Right cardiac atrium (tissue), 5 donors: ENCODE results near the gene RTP2. TPM values are rescaled to one million over a fixed set of nuclear protein-coding genes. Genes with fewer than 3 reads are reported as not detected.

Experiments used
- ATAC-seq, 2 donors: fragments of 200-7000 bp; cut with Tn5 transposase; one replicate each; pipeline versions ENCODE4 v1.8.0 to v1.9.1; 2020; ENCODE audit warnings: moderate library complexity in 2 of 2, mild to moderate bottlenecking in 1 of 2
- DNase-seq, 3 donors: peaks; one replicate each; pipeline ENCODE4 v3.0.0-alpha.2; 2020
- H3K27ac ChIP-seq: one replicate; pipeline ENCODE4 v1.5.1; 2013; ENCODE audit warnings: mild to moderate bottlenecking, low read length, control low read depth, moderate library complexity
- H3K27me3 ChIP-seq: one replicate; pipeline ENCODE4 v1.6.1; 2013; ENCODE audit not compliant: control insufficient read depth, insufficient read depth
- H3K4me1 ChIP-seq: one replicate; pipeline ENCODE4 v1.6.1; 2013; ENCODE audit warnings: low read length; ENCODE audit not compliant: control insufficient read depth, insufficient read depth
- H3K4me3 ChIP-seq: one replicate; pipeline ENCODE4 v1.5.1; 2013; ENCODE audit warnings: low read length, control low read depth
- H3K9me3 ChIP-seq: one replicate; pipeline ENCODE4 v1.6.1; 2013; ENCODE audit warnings: low read length; ENCODE audit not compliant: control insufficient read depth
- WGBS: extraction: QIAGEN DNeasy Blood & Tissue Kit; methylation state at CpG from one replicate; pipeline ENCODE4 v1.1.7; 2013; 5-methylcytosine and 5-hydroxymethylcytosine counted together
- intact Hi-C, 4 donors: fragments of 100-400 bp; cut with DNase I; formaldehyde crosslinking; loops; one replicate each; pipeline versions ENCODE4 v1.11.0 to v1.14.0; 2022 to 2023
- polyA plus RNA-seq: library from polyadenylated mRNA; stranded (reverse); fragments of 200-250 nt; gene quantifications from one replicate; pipeline ENCODE4 v1.2.3, GENCODE V29; 2013
- total RNA-seq, 4 donors: library from RNA; stranded (reverse); fragmentation: NEBNext Ultra II Directional; extraction: Animal tissue kit (Norgen Biotek cat#: 25700); gene quantifications; one replicate each; pipeline ENCODE4 v1.2.1, GENCODE V29; 2021
- donor health status: healthy with polysubstance abuse.
- donor health status: DM: no; HTN: yes; CAD: no.
- donor health status: DM: no; HTN: no; CAD: no.
- donor health status: DM: no; HTN: yes; CAD: no; lungs with severe emphysema.
- donor health status: DM: yes; HTN: yes; CAD: no.

RTP2 gene
- total and polyA plus RNA-seq, 5 donors, result not detected

GRCh38 chr3:187743195-187744141 lies 41.1 kb upstream of the RTP2 start:
- 3% methylated on average over 45 of the region's 45 CpGs for WGBS

GRCh38 chr3:187742351-187743171 lies 40.2 kb upstream of the RTP2 start:
- no peaks in the 10 kb centered on the region for H3K27me3 ChIP-seq
- DNase-seq, result peak in 2 of 3 donors; percentile 74 to 80
- no peak for ATAC-seq
- H3K9me3 ChIP-seq, result no peaks in the 10 kb centered on the region
- no peaks in the 10 kb centered on the region for H3K4me1 ChIP-seq
- H3K4me3 ChIP-seq, result peak overlapping the region; percentile 88
- WGBS, result 32% methylated on average over 13 of the region's 13 CpGs
- peak overlapping the region; percentile 95 for H3K27ac ChIP-seq
- intact Hi-C loops, result loop anchor here (5.0 to 10.0 kb wide), 11 partner anchors 222 to 1405 kb away; no protein-coding TSS in a partner anchor

More at GRCh38 chr3:187743195-187744141, 41.1 kb upstream of the RTP2 start:
- Histone ChIP-seq H3K27ac (peak overlapping the region; percentile 100), H3K27me3 (no peaks in the 10 kb centered on the region), H3K9me3 (no peaks in the 10 kb centered on the region), H3K4me1 (no peaks in the 10 kb centered on the region), H3K4me3 (peak overlapping the region; percentile 88)
- intact Hi-C loops, result loop anchor here (5.0 to 10.0 kb wide), 11 partner anchors 221 to 1404 kb away; no protein-coding TSS in a partner anchor
- DNase-seq, result peak; percentile 68 to 88 (median 86)
- no peak for ATAC-seq

GRCh38 chr3:187741403-187742350 lies 39.3 kb upstream of the RTP2 start:
- under 1% methylated on average over 35 of the region's 35 CpGs for WGBS
- Histone ChIP-seq H3K9me3 (no peaks in the 10 kb centered on the region), H3K4me3 (peak overlapping the region; percentile 88), H3K27me3 (no peaks in the 10 kb centered on the region), H3K27ac (peak overlapping the region; percentile 96), H3K4me1 (peaks cover 3% of the 10 kb centered on the region)
- DNase-seq (peak; percentile 71 to 91 (median 89)), ATAC-seq (peak in 1 of 2 donors; percentile 3)
- intact Hi-C loops, result loop anchor here (2.0 to 10.0 kb wide), 13 partner anchors 223 to 1406 kb away; no protein-coding TSS in a partner anchor

- DNase-seq, result peak; percentile 73 to 91 (median 87)
Measured at GRCh38 chr3:187740421-187741399, 38.4 kb upstream of the RTP2 start.

GRCh38 chr3:187739561-187740332 lies 37.4 kb upstream of the RTP2 start:
- Histone ChIP-seq H3K9me3 (no peaks in the 10 kb centered on the region), H3K4me1 (peaks cover 6% of the 10 kb centered on the region), H3K27ac (peak overlapping the region; percentile 96), H3K27me3 (no peaks in the 10 kb centered on the region), H3K4me3 (peak overlapping the region; percentile 88)
- 1% methylated on average over 53 of the region's 53 CpGs for WGBS
- intact Hi-C loops, result loop anchor here (2.0 to 10.0 kb wide), 15 partner anchors 225 to 1495 kb away; no protein-coding TSS in a partner anchor
- ATAC-seq (peak; percentile 11 to 41), DNase-seq (peak; percentile 79 to 94 (median 91))

More at GRCh38 chr3:187740421-187741399, 38.4 kb upstream of the RTP2 start:
- WGBS, result 2% methylated on average over 39 of the region's 39 CpGs
- no peaks in the 10 kb centered on the region for H3K9me3 ChIP-seq
- peak overlapping the region; percentile 88 for H3K4me3 ChIP-seq
- peak; percentile 6 to 10 for ATAC-seq
- peaks cover 6% of the 10 kb centered on the region for H3K4me1 ChIP-seq
- no peaks in the 10 kb centered on the region for H3K27me3 ChIP-seq
- intact Hi-C loops, result loop anchor here (2.0 to 10.0 kb wide), 13 partner anchors 224 to 1407 kb away; no protein-coding TSS in a partner anchor
- peak overlapping the region; percentile 96 for H3K27ac ChIP-seq

GRCh38 chr3:187739094-187739560 lies 36.8 kb upstream of the RTP2 start:
- Histone ChIP-seq H3K27ac (peak overlapping the region; percentile 96), H3K9me3 (no peaks in the 10 kb centered on the region), H3K4me1 (peaks cover 6% of the 10 kb centered on the region), H3K4me3 (peak overlapping the region; percentile 74), H3K27me3 (no peaks in the 10 kb centered on the region)
- intact Hi-C loops, result loop anchor here in 3 of 4 donors (2.0 to 10.0 kb wide), 3 partner anchors 1216 to 1496 kb away; no protein-coding TSS in a partner anchor
- DNase-seq (peak; percentile 64 to 85 (median 83)), ATAC-seq (peak; percentile 0)
- under 1% methylated on average over 22 of the region's 22 CpGs for WGBS

GRCh38 chr3:187738331-187739093 lies 36.2 kb upstream of the RTP2 start:
- Histone ChIP-seq H3K27ac (peak overlapping the region; percentile 96), H3K4me1 (peaks cover 6% of the 10 kb centered on the region), H3K9me3 (no peaks in the 10 kb centered on the region), H3K27me3 (no peaks in the 10 kb centered on the region), H3K4me3 (peak overlapping the region; percentile 74)
- DNase-seq (peak; percentile 88 to 95 (median 92)), ATAC-seq (peak; percentile 77)
- under 1% methylated on average over 43 of the region's 43 CpGs for WGBS
- intact Hi-C loops, result loop anchor here in 3 of 4 donors (2.0 to 10.0 kb wide), 3 partner anchors 1216 to 1496 kb away; no protein-coding TSS in a partner anchor

- Histone ChIP-seq H3K4me3 (peak overlapping the region; percentile 74), H3K4me1 (peaks cover 6% of the 10 kb centered on the region), H3K27ac (peak overlapping the region; percentile 96), H3K27me3 (no peaks in the 10 kb centered on the region), H3K9me3 (no peaks in the 10 kb centered on the region)
- no peak for ATAC-seq
- DNase-seq, result no peak
- intact Hi-C loops, result loop anchor here in 3 of 4 donors (2.0 to 10.0 kb wide), 3 partner anchors 1217 to 1497 kb away; no protein-coding TSS in a partner anchor
- WGBS, result 1% methylated on average over 7 of the region's 7 CpGs
Measured at GRCh38 chr3:187738071-187738330, 35.6 kb upstream of the RTP2 start.
